Tibial nerve (tissue), 4 donors: ENCODE data around the gene TIMM23. TPM values are rescaled to one million over a fixed set of nuclear protein-coding genes. Genes with fewer than 3 reads are reported as not detected.

Source experiments
- DNase-seq, 2 donors: peaks; one replicate each; pipeline ENCODE4 v3.0.0-alpha.2; 2019; ENCODE audit warnings: low spot score in 2 of 2
- H3K27ac ChIP-seq, 4 donors: fragments of 200-600 bp; sonication (generic) in 3 of 4; one replicate each; pipeline ENCODE4 v1.5.1; 2017 to 2019; ENCODE audit warnings: mild to moderate bottlenecking in 1 of 4
- H3K27me3 ChIP-seq, 2 donors: fragments of 200-600 bp; sonication (generic) in 1 of 2; one replicate each; pipeline versions ENCODE4 v1.5.1 to v1.6.0; 2017 to 2019
- H3K36me3 ChIP-seq, 3 donors: fragments of 200-600 bp; sonication (generic); one replicate each; pipeline ENCODE4 v1.5.1; 2018 to 2019
- H3K4me1 ChIP-seq, 4 donors: fragments of 200-600 bp; sonication (generic) in 3 of 4; one replicate each; pipeline ENCODE4 v1.5.1; 2017 to 2019
- H3K4me3 ChIP-seq, 4 donors: fragments of 200-600 bp; sonication (generic) in 3 of 4; one replicate each; pipeline ENCODE4 v1.5.1; 2017 to 2019; ENCODE audit warnings: mild to moderate bottlenecking in 1 of 4, moderate library complexity in 1 of 4
- H3K9me3 ChIP-seq, 4 donors: fragments of 200-600 bp; sonication (generic) in 3 of 4; one replicate each; pipeline ENCODE4 v1.5.1; 2017 to 2019
- CTCF ChIP-seq, 5 experiments: fragments of 200-600 bp in 3 of 5; fragments of 450-650 bp in 2 of 5; sonication (generic) in 3 of 5; IDR thresholded peaks; one replicate each; pipeline ENCODE4 v1.5.1; 2016 to 2019; ENCODE audit warnings: antibody characterized with exemption in 5 of 5, mild to moderate bottlenecking in 3 of 5, moderate library complexity in 2 of 5
- EP300 ChIP-seq, 2 donors: sonication (generic); formaldehyde crosslinking; IDR thresholded peaks; one replicate each; pipeline ENCODE4 v1.6.1; 2017; ENCODE audit warnings: antibody characterized with exemption in 2 of 2, mild to moderate bottlenecking in 1 of 2
- POLR2A ChIP-seq, 2 donors: fragments of 450-650 bp; IDR thresholded peaks; one replicate each; pipeline ENCODE4 v1.6.1; 2017; ENCODE audit warnings: antibody characterized with exemption in 2 of 2, mild to moderate bottlenecking in 2 of 2, moderate library complexity in 2 of 2
- WGBS, 2 donors: methylation state at CpG; one replicate each; pipeline ENCODE4 v1.1.5; 2018; 5-methylcytosine and 5-hydroxymethylcytosine counted together
- total RNA-seq, 4 donors: library from RNA; depleted of rRNA; stranded (reverse); fragments of >200 nt; gene quantifications; one replicate each; pipeline ENCODE4 v1.1.0, GENCODE V29; 2016

TIMM23 gene
- total RNA-seq, 4 donors from 2014 or later: 29.6 to 42.9 (median 35.7) TPM

DNA sequence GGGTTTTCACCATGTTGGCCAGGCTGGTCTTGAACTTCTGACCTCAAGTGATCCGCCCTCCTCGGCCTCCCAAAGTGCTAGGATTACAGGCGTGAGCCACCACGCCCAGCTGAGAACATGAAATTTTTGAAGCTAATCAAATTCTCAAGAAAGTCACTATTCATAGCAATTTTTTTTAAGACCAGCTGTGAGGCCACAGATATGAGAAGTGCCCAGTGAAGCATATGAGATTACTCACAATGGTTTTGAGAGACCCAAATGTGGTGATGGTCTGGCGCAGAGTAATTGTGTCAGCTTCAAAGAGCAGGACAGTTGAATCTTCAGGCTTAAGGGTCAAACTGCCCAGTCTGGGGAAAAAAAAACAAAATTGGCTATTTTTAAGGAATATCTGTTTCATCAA lies 41.9 kb downstream of the TIMM23 start:
- TF ChIP-seq EP300 (IDR thresholded peaks at IDR 0.05) (no peak), CTCF (IDR thresholded peaks at IDR 0.05) (no peak), POLR2A (IDR thresholded peaks at IDR 0.05) (no peak)
- Histone ChIP-seq H3K27me3 (no peaks in the 10 kb centered on the region), H3K4me3 (no peak overlapping the region), H3K36me3 (peaks cover 4 to 67% (median 12%) of the 10 kb centered on the region in 3 donors), H3K9me3 (no peaks in the 10 kb centered on the region), H3K27ac (no peak overlapping the region), H3K4me1 (peaks cover 0 to 44% (median 7%) of the 10 kb centered on the region in 4 donors)
- DNase-seq: no peak
- 90 to 92% methylated on average over 5 of the region's 5 CpGs for WGBS, 2 donors

GRCh38 chr10:46014683-46015405 lies 42.6 kb downstream of the TIMM23 start:
- H3K27ac ChIP-seq: no peak overlapping the region
- 77 to 85% methylated on average over 5 of the region's 5 CpGs for WGBS, 2 donors
- H3K4me3 ChIP-seq: no peak overlapping the region
- no peak for DNase-seq
- TF ChIP-seq CTCF (IDR thresholded peaks at IDR 0.05) (no peak), EP300 (IDR thresholded peaks at IDR 0.05) (no peak), POLR2A (IDR thresholded peaks at IDR 0.05) (no peak)
- H3K27me3 ChIP-seq: no peaks in the 10 kb centered on the region
- H3K9me3 ChIP-seq: no peaks in the 10 kb centered on the region
- H3K4me1 ChIP-seq: peaks cover 0 to 50% (median 13%) of the 10 kb centered on the region in 4 donors
- peaks cover 4 to 60% (median 6%) of the 10 kb centered on the region in 3 donors for H3K36me3 ChIP-seq

GRCh38 chr10:46016190-46016589 lies 43.9 kb downstream of the TIMM23 start:
- Histone ChIP-seq H3K27ac (no peak overlapping the region), H3K36me3 (peaks cover 0 to 47% (median 6%) of the 10 kb centered on the region in 3 donors), H3K27me3 (no peaks in the 10 kb centered on the region), H3K9me3 (no peaks in the 10 kb centered on the region), H3K4me3 (no peak overlapping the region), H3K4me1 (peaks cover 0 to 63% (median 23%) of the 10 kb centered on the region in 4 donors)
- WGBS, 2 donors: 95 to 97% methylated on average over 5 of the region's 5 CpGs
- TF ChIP-seq POLR2A (IDR thresholded peaks at IDR 0.05): no peak
- no peak for TF ChIP-seq EP300 (IDR thresholded peaks at IDR 0.05)
- TF ChIP-seq CTCF (IDR thresholded peaks at IDR 0.05): no peak
- DNase-seq: no peak

- no peaks in the 10 kb centered on the region for H3K27me3 ChIP-seq
- H3K4me3 ChIP-seq: no peak overlapping the region
- H3K36me3 ChIP-seq: peaks cover 0 to 41% (median 6%) of the 10 kb centered on the region in 3 donors
- no peaks in the 10 kb centered on the region for H3K9me3 ChIP-seq
- H3K27ac ChIP-seq: no peak overlapping the region
- no peak for DNase-seq
- TF ChIP-seq POLR2A (IDR thresholded peaks at IDR 0.05): no peak
- no peak for TF ChIP-seq CTCF (IDR thresholded peaks at IDR 0.05)
- TF ChIP-seq EP300 (IDR thresholded peaks at IDR 0.05): no peak
- 79 to 88% methylated on average over 1 of the region's 1 CpG for WGBS, 2 donors
- H3K4me1 ChIP-seq: peaks cover 0 to 69% (median 26%) of the 10 kb centered on the region in 4 donors
Observed at GRCh38 chr10:46016811-46017210, 44.5 kb downstream of the TIMM23 start.

GRCh38 chr10:46017733-46018132 lies 45.4 kb downstream of the TIMM23 start:
- H3K4me1 ChIP-seq: peaks cover 0 to 78% (median 28%) of the 10 kb centered on the region in 4 donors
- no peak overlapping the region for H3K4me3 ChIP-seq
- H3K36me3 ChIP-seq: peaks cover 0 to 31% (median 6%) of the 10 kb centered on the region in 3 donors
- no peak for DNase-seq
- WGBS, 2 donors: 75 to 79% methylated on average over 2 of the region's 2 CpGs
- H3K27me3 ChIP-seq: no peaks in the 10 kb centered on the region
- no peak for TF ChIP-seq EP300 (IDR thresholded peaks at IDR 0.05)
- no peak for TF ChIP-seq POLR2A (IDR thresholded peaks at IDR 0.05)
- TF ChIP-seq CTCF (IDR thresholded peaks at IDR 0.05): no peak
- H3K27ac ChIP-seq: peak overlapping the region in 1 of 4 donors; percentile 21
- H3K9me3 ChIP-seq: no peaks in the 10 kb centered on the region
